Upper lobe of left lung (tissue), 6 donors: ENCODE data around the gene ZSCAN26. TPM values are rescaled to one million over a fixed set of nuclear protein-coding genes. Genes with fewer than 3 reads are reported as not detected.

Experiments
- ATAC-seq, 2 donors: fragments of 200-7000 bp; cut with Tn5 transposase; one replicate each; pipeline ENCODE4 v1.9.1; 2022; ENCODE audit warnings: mild to moderate bottlenecking in 2 of 2, moderate library complexity in 2 of 2; ENCODE audit not compliant: low FRiP score in 2 of 2
- DNase-seq, 2 donors: peaks; one replicate each; pipeline ENCODE4 v3.0.0-alpha.2; 2019 to 2020
- H3K27ac ChIP-seq, 4 donors: fragments of 200-600 bp; sonication (generic); one replicate each; pipeline ENCODE4 v1.5.1; 2016 to 2019
- H3K27me3 ChIP-seq, 4 donors: fragments of 200-600 bp; sonication (generic); one replicate each; pipeline ENCODE4 v1.5.1; 2017 to 2019
- H3K36me3 ChIP-seq, 4 donors: fragments of 200-600 bp; sonication (generic); one replicate each; pipeline ENCODE4 v1.5.1; 2016 to 2019
- H3K4me1 ChIP-seq, 4 donors: fragments of 200-600 bp; sonication (generic); one replicate each; pipeline ENCODE4 v1.5.1; 2018 to 2019
- H3K4me3 ChIP-seq, 4 donors: fragments of 200-600 bp; sonication (generic); one replicate each; pipeline ENCODE4 v1.5.1; 2017 to 2019; ENCODE audit warnings: mild to moderate bottlenecking in 2 of 4, moderate library complexity in 1 of 4
- H3K9me3 ChIP-seq, 4 donors: fragments of 200-600 bp; sonication (generic); one replicate each; pipeline ENCODE4 v1.5.1; 2018 to 2019
- EP300 ChIP-seq, 4 donors: sonication (generic); formaldehyde crosslinking; IDR thresholded peaks; one replicate each; pipeline ENCODE4 v1.5.1; 2017; ENCODE audit warnings: antibody characterized with exemption in 4 of 4, control low read depth in 2 of 4
- POLR2A ChIP-seq, 4 donors: fragments of 450-650 bp; IDR thresholded peaks; one replicate each; pipeline ENCODE4 v1.5.1; 2016 to 2017; ENCODE audit warnings: antibody characterized with exemption in 4 of 4, mild to moderate bottlenecking in 2 of 4
- POLR2AphosphoS5 ChIP-seq, 2 donors: sonication (generic); formaldehyde crosslinking; IDR thresholded peaks; one replicate each; pipeline ENCODE4 v1.5.1; 2017; ENCODE audit warnings: antibody characterized with exemption in 2 of 2
- WGBS, 2 donors: methylation state at CpG; one replicate each; pipeline ENCODE4 v1.1.5; 2017 to 2018; 5-methylcytosine and 5-hydroxymethylcytosine counted together
- total RNA-seq, 6 donors: library from RNA; depleted of rRNA in 4 of 6; stranded (reverse); fragments of >200 nt in 4 of 6; gene quantifications; one replicate each; pipeline versions ENCODE4 v1.1.0 to v1.2.1, GENCODE V29; 2016 to 2021
- TF ChIP-seq, protein P1 (sequence below), 6 experiments: fragments of 450-650 bp in 4 of 6; fragments of 200-600 bp in 2 of 6; sonication (generic) in 2 of 6; IDR thresholded peaks; one replicate each; pipeline ENCODE4 v1.5.1; 2016 to 2019; ENCODE audit warnings: antibody characterized with exemption in 6 of 6
- donor health status: DM: no; HTN: no; CAD: no; lungs with moderate emphysema.
- donor health status: DM: no; HTN: yes; CAD: no; lungs with severe emphysema.

The ZSCAN26 gene
- total RNA-seq, 6 donors from 2014 or later = 9.1 to 24.1 (median 11.4) TPM

- DNase-seq (no peak), ATAC-seq (no peak)
- Histone ChIP-seq H3K4me1 (no peaks in the 10 kb centered on the region), H3K27me3 (no peaks in the 10 kb centered on the region), H3K27ac (no peak overlapping the region), H3K9me3 (no peaks in the 10 kb centered on the region), H3K4me3 (no peak overlapping the region), H3K36me3 (peaks cover 0 to 44% (median 21%) of the 10 kb centered on the region in 4 donors)
- TF ChIP-seq POLR2AphosphoS5 (IDR thresholded peaks at IDR 0.05) (no peak), POLR2A (IDR thresholded peaks at IDR 0.05) (no peak), EP300 (IDR thresholded peaks at IDR 0.05) (no peak)
- TF ChIP-seq, protein P1, sequence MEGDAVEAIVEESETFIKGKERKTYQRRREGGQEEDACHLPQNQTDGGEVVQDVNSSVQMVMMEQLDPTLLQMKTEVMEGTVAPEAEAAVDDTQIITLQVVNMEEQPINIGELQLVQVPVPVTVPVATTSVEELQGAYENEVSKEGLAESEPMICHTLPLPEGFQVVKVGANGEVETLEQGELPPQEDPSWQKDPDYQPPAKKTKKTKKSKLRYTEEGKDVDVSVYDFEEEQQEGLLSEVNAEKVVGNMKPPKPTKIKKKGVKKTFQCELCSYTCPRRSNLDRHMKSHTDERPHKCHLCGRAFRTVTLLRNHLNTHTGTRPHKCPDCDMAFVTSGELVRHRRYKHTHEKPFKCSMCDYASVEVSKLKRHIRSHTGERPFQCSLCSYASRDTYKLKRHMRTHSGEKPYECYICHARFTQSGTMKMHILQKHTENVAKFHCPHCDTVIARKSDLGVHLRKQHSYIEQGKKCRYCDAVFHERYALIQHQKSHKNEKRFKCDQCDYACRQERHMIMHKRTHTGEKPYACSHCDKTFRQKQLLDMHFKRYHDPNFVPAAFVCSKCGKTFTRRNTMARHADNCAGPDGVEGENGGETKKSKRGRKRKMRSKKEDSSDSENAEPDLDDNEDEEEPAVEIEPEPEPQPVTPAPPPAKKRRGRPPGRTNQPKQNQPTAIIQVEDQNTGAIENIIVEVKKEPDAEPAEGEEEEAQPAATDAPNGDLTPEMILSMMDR (IDR thresholded peaks at IDR 0.05) = no peak
- 91 to 98% methylated on average over 3 of the region's 3 CpGs for WGBS, 2 donors
Observed at GRCh38 chr6:28235912-28236452, 31.0 kb upstream of the ZSCAN26 start.

DNA sequence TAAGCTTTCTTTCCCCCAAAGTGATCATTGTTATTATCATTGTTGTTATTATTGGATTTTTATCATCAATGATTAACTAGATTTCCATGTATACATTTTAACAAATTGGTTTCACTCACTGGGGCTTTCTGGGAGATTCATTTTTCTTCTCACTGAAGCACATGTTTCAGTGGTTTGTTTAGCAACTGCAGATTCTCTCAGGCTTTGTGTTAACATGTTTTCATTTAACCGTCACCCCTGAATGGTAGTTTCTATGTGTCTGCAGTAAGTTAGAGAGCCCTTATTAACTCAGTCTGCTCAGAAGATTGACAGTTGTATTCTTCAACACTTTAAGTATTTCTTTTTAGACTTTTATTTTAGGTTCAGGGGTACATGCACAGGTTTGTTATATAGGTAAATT is 27.3 kb upstream of the ZSCAN26 start:
- Histone ChIP-seq H3K9me3 (no peaks in the 10 kb centered on the region), H3K4me1 (no peaks in the 10 kb centered on the region), H3K27ac (no peak overlapping the region), H3K36me3 (peaks cover 0 to 22% (median 8%) of the 10 kb centered on the region in 4 donors), H3K4me3 (no peak overlapping the region), H3K27me3 (no peaks in the 10 kb centered on the region)
- WGBS, 2 donors = 93 to 95% methylated on average over 1 of the region's 1 CpG
- TF ChIP-seq POLR2AphosphoS5 (IDR thresholded peaks at IDR 0.05) (no peak), EP300 (IDR thresholded peaks at IDR 0.05) (no peak), POLR2A (IDR thresholded peaks at IDR 0.05) (no peak)
- TF ChIP-seq, protein P1 (IDR thresholded peaks at IDR 0.05) = no peak
- ATAC-seq (no peak), DNase-seq (no peak)

DNA sequence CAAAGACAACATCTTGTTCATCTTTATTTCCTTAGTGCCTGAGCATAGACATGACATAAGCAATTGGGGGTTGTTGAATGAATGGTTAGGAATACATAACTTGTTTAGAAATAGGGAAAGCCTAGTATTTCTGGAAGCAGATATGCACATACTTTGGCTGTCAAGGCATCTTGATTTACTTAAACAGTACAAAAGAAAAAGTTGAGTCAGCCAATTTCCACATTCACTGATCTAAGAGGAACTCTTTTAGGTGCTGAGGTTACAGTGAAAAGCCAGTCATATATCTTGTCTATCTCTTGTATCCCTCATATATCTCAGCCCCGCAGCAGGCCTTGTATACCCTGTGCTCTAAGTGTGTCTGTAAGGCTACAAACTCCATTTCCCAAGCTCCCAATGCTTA is 26.5 kb upstream of the ZSCAN26 start:
- no peaks in the 10 kb centered on the region for H3K4me1 ChIP-seq
- WGBS, 2 donors = 96 to 100% methylated on average over 1 of the region's 1 CpG
- no peaks in the 10 kb centered on the region for H3K9me3 ChIP-seq
- TF ChIP-seq POLR2A (IDR thresholded peaks at IDR 0.05) = no peak
- no peak for TF ChIP-seq EP300 (IDR thresholded peaks at IDR 0.05)
- no peak for TF ChIP-seq POLR2AphosphoS5 (IDR thresholded peaks at IDR 0.05)
- TF ChIP-seq, protein P1 (IDR thresholded peaks at IDR 0.05) = no peak
- ATAC-seq (no peak), DNase-seq (no peak)
- no peak overlapping the region for H3K4me3 ChIP-seq
- no peaks in the 10 kb centered on the region for H3K27me3 ChIP-seq
- H3K36me3 ChIP-seq = peaks cover 4 to 27% (median 11%) of the 10 kb centered on the region in 4 donors
- H3K27ac ChIP-seq = no peak overlapping the region

DNA sequence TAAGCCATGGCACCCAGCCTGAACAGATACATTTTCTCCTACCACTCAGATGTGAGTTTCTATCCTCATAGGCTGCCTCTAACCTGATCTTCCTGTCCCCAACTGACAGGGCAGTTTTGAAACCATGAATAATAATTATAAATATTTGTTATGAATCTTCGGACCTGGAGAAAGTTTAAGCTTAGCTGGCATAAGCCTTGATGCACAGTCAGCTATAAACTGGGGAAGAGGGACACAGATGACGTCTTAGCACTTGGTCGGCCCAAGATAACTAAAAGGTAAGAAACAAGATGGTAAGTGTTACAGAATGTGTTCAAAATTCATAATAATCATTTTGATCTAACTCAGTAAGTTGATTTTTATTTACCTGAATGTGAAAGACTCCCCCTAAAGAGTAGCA is 23.0 kb upstream of the ZSCAN26 start:
- H3K27me3 ChIP-seq = no peaks in the 10 kb centered on the region
- TF ChIP-seq, protein P1 (IDR thresholded peaks at IDR 0.05) = no peak
- no peak for TF ChIP-seq EP300 (IDR thresholded peaks at IDR 0.05)
- no peak for TF ChIP-seq POLR2A (IDR thresholded peaks at IDR 0.05)
- TF ChIP-seq POLR2AphosphoS5 (IDR thresholded peaks at IDR 0.05) = no peak
- no peaks in the 10 kb centered on the region for H3K4me1 ChIP-seq
- ATAC-seq (no peak), DNase-seq (no peak)
- no peaks in the 10 kb centered on the region for H3K9me3 ChIP-seq
- H3K27ac ChIP-seq = no peak overlapping the region
- WGBS, 2 donors = 95 to 96% methylated on average over 3 of the region's 3 CpGs
- H3K4me3 ChIP-seq = no peak overlapping the region
- H3K36me3 ChIP-seq = peaks cover 13 to 50% (median 31%) of the 10 kb centered on the region in 4 donors
